ENCODE results near the gene RABL2B.

RABL2B gene

DNA sequence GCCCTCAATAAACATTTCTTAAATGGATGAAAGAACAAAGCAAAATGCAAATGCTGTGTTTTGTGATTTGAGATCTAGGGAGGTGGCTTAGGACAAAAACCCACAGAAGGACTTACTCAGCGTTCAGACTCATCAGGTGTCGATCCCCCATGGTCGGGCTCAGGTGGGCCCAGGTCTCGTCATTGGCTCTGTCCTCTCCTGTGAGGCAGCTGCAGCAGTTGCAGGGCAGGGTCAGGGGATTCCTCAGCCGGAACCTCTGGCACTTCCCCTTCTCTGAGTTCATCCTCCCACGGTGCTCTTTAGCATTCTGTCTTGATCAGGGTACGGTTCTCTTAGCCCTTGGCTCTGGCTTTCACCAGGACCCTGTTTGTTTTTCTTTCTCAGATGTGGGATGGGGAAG lies 59.4 kb downstream of the RABL2B start:
- in situ Hi-C loops (cut with MboI; ENCODE audit: low sequenced_read_pairs) = no loop called here

DNA sequence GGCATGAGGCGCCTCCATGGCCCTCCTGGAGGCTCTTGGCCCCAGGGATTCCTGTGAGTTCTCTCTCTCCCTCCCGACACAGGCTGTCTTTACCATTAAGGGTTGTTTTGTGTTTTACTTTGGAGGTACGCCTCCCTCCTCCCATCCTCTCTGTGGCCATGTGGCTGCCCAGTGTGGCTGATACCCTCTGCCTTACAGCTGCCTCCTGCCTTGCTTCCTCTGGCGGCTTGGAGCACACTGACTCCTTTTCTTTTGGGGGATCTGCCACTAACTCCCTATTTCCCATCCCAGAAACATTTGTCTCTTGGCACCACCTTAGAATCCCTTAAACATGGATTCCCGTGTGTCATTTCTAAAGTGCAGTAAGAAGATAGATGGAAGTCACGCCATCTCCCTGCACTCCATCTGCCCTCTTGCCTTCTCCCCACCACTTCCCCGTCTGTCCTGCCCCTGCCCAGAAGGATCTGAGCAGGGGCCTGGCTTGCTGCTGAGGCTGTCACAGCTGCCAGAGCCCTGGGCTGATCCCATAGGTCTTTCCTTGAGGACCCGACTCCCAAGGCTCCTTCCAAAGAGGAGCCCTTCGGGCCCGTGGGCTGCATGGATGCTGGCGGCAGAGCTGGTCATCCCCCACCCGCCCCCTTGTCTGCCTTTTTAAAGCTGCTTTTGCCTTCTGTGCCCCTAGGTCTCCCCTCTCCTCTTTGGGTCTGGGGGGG lies 60.6 kb downstream of the RABL2B start:
- in situ Hi-C loops (cut with MboI; ENCODE audit: low sequenced_read_pairs) = no loop called here

DNA sequence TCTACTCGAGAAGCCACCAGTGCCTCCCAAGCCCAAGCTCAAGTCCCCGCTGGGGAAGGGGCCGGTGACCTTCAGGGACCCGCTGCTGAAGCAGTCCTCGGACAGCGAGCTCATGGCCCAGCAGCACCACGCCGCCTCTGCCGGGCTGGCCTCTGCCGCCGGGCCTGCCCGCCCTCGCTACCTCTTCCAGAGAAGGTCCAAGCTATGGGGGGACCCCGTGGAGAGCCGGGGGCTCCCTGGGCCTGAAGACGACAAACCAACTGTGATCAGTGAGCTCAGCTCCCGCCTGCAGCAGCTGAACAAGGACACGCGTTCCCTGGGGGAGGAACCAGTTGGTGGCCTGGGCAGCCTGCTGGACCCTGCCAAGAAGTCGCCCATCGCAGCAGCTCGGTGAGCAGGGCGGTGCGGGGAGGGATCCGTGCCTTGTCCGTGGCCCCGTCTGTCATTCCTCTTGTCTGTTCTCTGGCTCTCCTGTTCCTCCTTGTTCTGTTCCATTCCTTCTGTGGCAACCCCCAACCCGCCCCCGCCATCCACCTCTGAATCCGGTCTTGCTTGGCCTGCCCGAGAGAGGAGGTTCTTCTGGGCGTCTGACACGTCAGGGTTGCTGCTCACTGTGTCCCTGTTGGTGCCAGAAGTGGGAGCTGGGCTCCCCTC lies 61.3 kb downstream of the RABL2B start:
- in situ Hi-C loops (cut with MboI; ENCODE audit: low sequenced_read_pairs) = no loop called here

DNA sequence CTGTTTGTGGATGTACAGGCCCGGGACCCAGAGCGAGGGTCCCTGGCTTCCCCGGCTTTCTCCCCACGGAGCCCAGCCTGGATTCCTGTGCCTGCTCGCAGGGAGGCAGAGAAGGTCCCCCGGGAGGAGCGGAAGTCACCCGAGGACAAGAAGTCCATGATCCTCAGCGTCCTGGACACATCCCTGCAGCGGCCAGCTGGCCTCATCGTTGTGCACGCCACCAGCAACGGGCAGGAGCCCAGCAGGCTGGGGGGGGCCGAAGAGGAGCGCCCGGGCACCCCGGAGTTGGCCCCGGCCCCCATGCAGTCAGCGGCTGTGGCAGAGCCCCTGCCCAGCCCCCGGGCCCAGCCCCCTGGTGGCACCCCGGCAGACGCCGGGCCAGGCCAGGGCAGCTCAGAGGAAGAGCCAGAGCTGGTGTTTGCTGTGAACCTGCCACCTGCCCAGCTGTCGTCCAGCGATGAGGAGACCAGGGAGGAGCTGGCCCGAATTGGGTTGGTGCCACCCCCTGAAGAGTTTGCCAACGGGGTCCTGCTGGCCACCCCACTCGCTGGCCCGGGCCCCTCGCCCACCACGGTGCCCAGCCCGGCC lies 62.1 kb downstream of the RABL2B start:
- in situ Hi-C loops (cut with MboI; ENCODE audit: low sequenced_read_pairs) = no loop called here

DNA sequence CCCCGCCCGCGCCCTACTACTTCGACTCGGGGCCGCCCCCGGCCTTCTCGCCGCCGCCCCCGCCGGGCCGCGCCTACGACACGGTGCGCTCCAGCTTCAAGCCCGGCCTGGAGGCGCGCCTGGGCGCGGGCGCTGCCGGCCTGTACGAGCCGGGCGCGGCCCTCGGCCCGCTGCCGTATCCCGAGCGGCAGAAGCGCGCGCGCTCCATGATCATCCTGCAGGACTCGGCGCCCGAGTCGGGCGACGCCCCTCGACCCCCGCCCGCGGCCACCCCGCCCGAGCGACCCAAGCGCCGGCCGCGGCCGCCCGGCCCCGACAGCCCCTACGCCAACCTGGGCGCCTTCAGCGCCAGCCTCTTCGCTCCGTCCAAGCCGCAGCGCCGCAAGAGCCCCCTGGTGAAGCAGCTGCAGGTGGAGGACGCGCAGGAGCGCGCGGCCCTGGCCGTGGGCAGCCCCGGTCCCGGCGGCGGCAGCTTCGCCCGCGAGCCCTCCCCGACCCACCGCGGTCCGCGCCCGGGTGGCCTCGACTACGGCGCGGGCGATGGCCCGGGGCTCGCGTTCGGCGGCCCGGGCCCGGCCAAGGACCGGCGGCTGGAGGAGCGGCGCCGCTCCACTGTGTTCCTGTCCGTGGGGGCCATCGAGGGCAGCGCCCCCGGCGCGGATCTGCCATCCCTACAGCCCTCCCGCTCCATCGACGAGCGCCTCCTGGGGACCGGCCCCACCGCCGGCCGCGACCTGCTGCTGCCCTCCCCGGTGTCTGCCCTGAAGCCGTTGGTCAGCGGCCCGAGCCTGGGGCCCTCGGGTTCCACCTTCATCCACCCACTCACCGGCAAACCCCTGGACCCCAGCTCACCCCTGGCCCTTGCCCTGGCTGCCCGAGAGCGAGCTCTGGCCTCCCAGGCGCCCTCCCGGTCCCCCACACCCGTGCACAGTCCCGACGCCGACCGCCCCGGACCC lies 62.9 kb downstream of the RABL2B start:
- in situ Hi-C loops (cut with MboI; ENCODE audit: low sequenced_read_pairs) = no loop called here

DNA sequence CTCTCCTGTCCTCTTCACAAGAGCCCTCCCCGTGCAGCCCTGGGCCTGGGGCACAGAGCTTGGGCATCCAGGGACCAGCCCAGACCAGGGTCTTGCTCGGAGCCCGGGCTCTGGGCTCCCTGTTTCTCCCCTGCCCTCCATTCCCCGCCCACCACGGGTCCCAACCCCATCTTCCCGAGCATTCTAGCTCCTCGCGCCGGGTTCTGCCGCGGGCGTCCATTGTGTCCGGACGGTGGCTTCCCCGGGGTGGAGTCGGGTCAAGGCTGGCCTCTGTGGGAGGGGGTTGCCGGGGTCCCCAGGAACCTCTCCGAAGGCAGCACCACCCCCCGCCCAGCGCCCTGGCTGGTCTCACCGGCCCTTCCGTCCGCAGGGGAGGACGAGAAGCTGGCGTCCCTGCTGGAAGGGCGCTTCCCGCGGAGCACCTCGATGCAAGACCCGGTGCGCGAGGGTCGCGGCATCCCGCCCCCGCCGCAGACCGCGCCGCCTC lies 63.6 kb downstream of the RABL2B start:
- in situ Hi-C loops (cut with MboI; ENCODE audit: low sequenced_read_pairs) = no loop called here

DNA sequence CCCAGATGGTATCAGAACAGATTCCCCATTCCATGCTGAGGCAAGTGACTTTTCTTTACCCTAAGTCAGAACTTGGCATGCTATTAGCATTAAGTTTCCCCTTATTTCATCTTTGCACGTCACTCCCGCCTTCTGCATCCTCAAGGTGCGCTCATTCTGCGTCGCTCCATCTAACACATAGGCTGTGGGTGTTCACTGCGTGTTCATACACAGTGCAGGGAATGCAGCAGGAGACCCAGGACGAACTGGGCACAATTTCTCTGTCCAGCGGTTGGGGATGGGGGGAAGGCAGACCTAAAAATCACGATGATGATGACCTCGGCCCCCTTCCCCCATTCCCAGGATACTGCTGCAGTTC lies 65.1 kb downstream of the RABL2B start:
- in situ Hi-C loops (cut with MboI; ENCODE audit: low sequenced_read_pairs) = no loop called here

DNA sequence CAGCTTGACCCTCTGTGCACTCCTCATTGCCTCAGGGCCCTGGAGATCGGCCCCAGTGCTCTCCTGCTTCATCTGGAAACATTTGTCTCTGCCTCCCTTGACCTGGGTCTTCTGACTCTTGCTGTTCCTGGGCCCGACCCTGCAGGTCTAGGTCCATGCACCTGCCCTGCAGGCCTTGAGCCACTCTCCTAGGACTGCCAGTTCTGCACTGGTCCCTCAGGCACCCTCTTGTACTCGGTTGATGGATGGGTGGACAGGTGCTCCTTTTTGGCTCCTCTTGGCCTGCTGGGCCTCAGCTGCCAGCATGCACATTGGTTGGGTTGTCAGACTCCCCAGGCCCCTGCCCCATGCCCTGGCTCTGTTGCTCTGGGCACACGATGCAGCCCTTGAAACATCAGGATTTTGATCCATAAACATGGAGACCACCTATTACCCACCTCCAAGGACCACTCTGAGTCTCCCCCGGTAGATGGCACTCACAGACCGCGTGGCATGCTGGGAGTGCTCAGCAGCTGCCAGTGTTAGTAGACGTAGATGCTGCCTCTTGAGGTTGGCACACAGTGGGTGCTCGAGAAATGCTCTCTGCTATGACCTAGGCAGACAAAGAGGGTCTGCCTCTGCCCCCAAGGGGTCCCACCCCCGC lies 65.6 kb downstream of the RABL2B start:
- in situ Hi-C loops (cut with MboI; ENCODE audit: low sequenced_read_pairs) = no loop called here

Measured in HL-60/S4 (cell line).